ENCODE data around the gene GPR3. TPM values are rescaled to one million over a fixed set of nuclear protein-coding genes. Genes with fewer than 3 reads are reported as not detected.

GPR3 gene
- total and polyA plus RNA-seq, 2 donors (not counting 3 experiments of a cell fraction or from before 2014, with no cell fraction given): 1.8 TPM

DNA sequence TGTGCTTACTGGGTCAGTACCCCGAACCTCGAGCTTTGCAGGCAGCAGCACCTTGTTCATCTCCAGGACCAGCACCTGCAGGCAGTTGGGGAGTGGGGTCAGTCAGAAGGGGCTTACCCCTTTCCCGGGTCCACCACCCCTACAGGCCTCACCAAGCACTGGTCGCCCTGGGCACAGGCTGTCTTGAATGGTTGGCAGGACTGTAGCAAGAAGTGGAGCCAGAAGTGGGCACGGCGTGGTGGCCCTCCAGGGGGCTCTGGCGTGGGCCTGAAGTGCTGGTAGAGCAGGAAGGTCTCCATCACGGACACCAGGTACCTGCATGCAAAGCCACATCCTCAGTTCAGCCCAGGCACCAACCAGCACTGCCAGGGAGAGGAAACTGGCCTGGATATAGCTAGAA is 30.9 kb upstream of the GPR3 start:
- DNase-seq (ENCODE audit: low read depth, low spot score): no peak
- dilution Hi-C loops (cut with MboI; ENCODE audit: extremely low pct_ligation_motif_present, low sequenced_read_pairs): no loop called here

More for the DNA sequence above, 30.9 kb upstream of the GPR3 start:
- Histone ChIP-seq H4K20me1 (replicated peaks; ENCODE audit: control insufficient read depth, extremely low read depth, insufficient read depth, low read length) (no peaks in the 10 kb centered on the region), H3K4me3 (replicated peaks in 1 of 3; ENCODE audit: insufficient read depth in 1 of 3, low read depth in 1 of 3, low read length in 3 of 3) (no peak overlapping the region), H3K27me3 (ENCODE audit: control insufficient read depth in 2 of 2, insufficient read depth in 2 of 2, low read length in 2 of 2) (no peaks in the 10 kb centered on the region), H3K9ac (replicated peaks; ENCODE audit: extremely low read depth, insufficient read depth, low read length) (no peak overlapping the region), H2AFZ (ENCODE audit: low read depth, low read length) (no peak overlapping the region), H3K4me1 (ENCODE audit: control insufficient read depth, extremely low read depth, insufficient read depth, low read length) (peaks cover 7% of the 10 kb centered on the region), H3K36me3 (ENCODE audit: control insufficient read depth in 2 of 2, extremely low read depth in 1 of 2, insufficient read depth in 2 of 2, low read length in 2 of 2) (peaks cover 0 to 2% of the 10 kb centered on the region in 2 experiments), H3K9me1 (replicated peaks; ENCODE audit: control insufficient read depth, extremely low read depth, insufficient read depth, low read length) (no peaks in the 10 kb centered on the region), H3K79me2 (ENCODE audit: control insufficient read depth, insufficient read depth, low read length) (no peaks in the 10 kb centered on the region), H3K27ac (ENCODE audit: insufficient read depth, low read depth, low read length) (no peak overlapping the region), H3K4me2 (ENCODE audit: insufficient read depth, low read length) (no peak overlapping the region), H3K9me3 (replicated peaks; ENCODE audit: control insufficient read depth, insufficient read depth, low read length) (no peaks in the 10 kb centered on the region)
- no peak for FAIRE-seq
- ChIA-PET POLR2A (interaction anchor here (0.6 kb wide), 1 partner anchor 1150 kb away, joined by 3 read pairs; no protein-coding TSS in a partner anchor), CTCF (interaction anchor here (0.9 kb wide), 1 partner anchor 34 kb away, joined by 4 read pairs; no protein-coding TSS in a partner anchor)
- no TSS peak for BruUV-seq (replicated peaks)
- intact Hi-C loops (cut with micrococcal nuclease): no loop called here
- TF ChIP-seq POLR2A (IDR thresholded peaks at IDR 0.05; ENCODE audit: low read depth, low read length) (no peak), JUN (IDR thresholded peaks at IDR 0.05; ENCODE audit: borderline replicate concordance, insufficient read depth, insufficient read length, low read depth) (no peak), POLR2AphosphoS5 (IDR thresholded peaks at IDR 0.05; ENCODE audit: insufficient read depth, low read depth, low read length) (no peak), GATA2 (IDR thresholded peaks at IDR 0.05; ENCODE audit: insufficient read depth, insufficient read length, low read depth, low read length) (no peak), FOS (IDR thresholded peaks at IDR 0.05; ENCODE audit: borderline replicate concordance, insufficient read depth, low read length) (no peak), EZH2 (IDR thresholded peaks at IDR 0.05; ENCODE audit: borderline replicate concordance, low read depth, low read length, severe bottlenecking) (no peak), MYC (IDR thresholded peaks at IDR 0.05; ENCODE audit: low read depth, low read length) (no peak)
- TF ChIP-seq, protein P1, sequence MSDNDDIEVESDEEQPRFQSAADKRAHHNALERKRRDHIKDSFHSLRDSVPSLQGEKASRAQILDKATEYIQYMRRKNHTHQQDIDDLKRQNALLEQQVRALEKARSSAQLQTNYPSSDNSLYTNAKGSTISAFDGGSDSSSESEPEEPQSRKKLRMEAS (IDR thresholded peaks at IDR 0.05; ENCODE audit: insufficient read depth, insufficient read length): no peak
- TF ChIP-seq, protein P2, sequence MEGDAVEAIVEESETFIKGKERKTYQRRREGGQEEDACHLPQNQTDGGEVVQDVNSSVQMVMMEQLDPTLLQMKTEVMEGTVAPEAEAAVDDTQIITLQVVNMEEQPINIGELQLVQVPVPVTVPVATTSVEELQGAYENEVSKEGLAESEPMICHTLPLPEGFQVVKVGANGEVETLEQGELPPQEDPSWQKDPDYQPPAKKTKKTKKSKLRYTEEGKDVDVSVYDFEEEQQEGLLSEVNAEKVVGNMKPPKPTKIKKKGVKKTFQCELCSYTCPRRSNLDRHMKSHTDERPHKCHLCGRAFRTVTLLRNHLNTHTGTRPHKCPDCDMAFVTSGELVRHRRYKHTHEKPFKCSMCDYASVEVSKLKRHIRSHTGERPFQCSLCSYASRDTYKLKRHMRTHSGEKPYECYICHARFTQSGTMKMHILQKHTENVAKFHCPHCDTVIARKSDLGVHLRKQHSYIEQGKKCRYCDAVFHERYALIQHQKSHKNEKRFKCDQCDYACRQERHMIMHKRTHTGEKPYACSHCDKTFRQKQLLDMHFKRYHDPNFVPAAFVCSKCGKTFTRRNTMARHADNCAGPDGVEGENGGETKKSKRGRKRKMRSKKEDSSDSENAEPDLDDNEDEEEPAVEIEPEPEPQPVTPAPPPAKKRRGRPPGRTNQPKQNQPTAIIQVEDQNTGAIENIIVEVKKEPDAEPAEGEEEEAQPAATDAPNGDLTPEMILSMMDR (IDR thresholded peaks at IDR 0.05; ENCODE audit: extremely low read depth in 1 of 2, insufficient read depth in 1 of 2, low read depth in 1 of 2, low read length in 2 of 2): no peak
